WERI-Rb-1 (cell line): ENCODE results near the gene KCNK5.

Source experiments
- DNase-seq: peaks from one replicate; pipeline ENCODE4 v3.0.0-alpha.2; 2020
- H3K27ac ChIP-seq: fragments of 250-450 bp; sonication (Bioruptor Pico); 2 replicates; pipeline ENCODE4 v1.5.1; 2020; ENCODE audit warnings: mild to moderate bottlenecking, moderate library complexity
- H3K27me3 ChIP-seq: fragments of 250-450 bp; sonication (Bioruptor Pico); 2 replicates; pipeline ENCODE4 v1.5.1; 2021; ENCODE audit warnings: mild to moderate bottlenecking, low read depth, moderate library complexity; ENCODE audit not compliant: insufficient read depth, severe bottlenecking
- H3K36me3 ChIP-seq: fragments of 250-450 bp; sonication (Bioruptor Pico); 2 replicates; pipeline ENCODE4 v1.5.1; 2020; ENCODE audit warnings: mild to moderate bottlenecking, moderate library complexity
- H3K4me3 ChIP-seq: 2 replicates; pipeline ENCODE4 v1.5.1; 2011; ENCODE audit warnings: low read depth, mild to moderate bottlenecking, control low read depth, low read length
- H3K9me3 ChIP-seq: fragments of 250-450 bp; sonication (Bioruptor Pico); 2 replicates; pipeline ENCODE4 v1.5.1; 2021; ENCODE audit warnings: mild to moderate bottlenecking, moderate library complexity; ENCODE audit not compliant: severe bottlenecking
- TF ChIP-seq, protein P1 (sequence below): IDR thresholded peaks from 2 replicates; pipeline ENCODE4 v1.5.1; 2011; ENCODE audit warnings: low read depth, mild to moderate bottlenecking, control low read depth, inconsistent platforms, low read length

KCNK5 gene

DNA sequence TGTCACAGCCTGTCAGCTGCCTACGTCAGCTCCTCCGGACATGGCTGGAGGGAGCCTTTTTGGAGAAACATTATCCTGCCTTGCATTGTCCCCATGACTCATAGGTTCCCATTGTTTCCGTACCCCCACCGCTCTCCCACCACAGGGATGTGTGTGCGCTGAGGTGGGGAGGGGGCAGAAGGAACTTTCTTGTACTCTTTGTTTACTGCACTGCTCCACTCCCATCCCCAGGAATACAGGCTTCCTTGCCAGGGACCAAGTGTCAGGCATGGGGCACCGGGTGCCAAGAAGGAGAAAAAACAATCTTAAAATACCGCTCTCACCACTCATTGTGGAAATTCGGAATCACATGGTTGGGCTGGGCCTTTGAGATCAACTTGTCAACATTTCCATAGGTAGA, 51.0 kb downstream of the KCNK5 start:
- H3K36me3 ChIP-seq, result no peaks in the 10 kb centered on the region
- TF ChIP-seq, protein P1, sequence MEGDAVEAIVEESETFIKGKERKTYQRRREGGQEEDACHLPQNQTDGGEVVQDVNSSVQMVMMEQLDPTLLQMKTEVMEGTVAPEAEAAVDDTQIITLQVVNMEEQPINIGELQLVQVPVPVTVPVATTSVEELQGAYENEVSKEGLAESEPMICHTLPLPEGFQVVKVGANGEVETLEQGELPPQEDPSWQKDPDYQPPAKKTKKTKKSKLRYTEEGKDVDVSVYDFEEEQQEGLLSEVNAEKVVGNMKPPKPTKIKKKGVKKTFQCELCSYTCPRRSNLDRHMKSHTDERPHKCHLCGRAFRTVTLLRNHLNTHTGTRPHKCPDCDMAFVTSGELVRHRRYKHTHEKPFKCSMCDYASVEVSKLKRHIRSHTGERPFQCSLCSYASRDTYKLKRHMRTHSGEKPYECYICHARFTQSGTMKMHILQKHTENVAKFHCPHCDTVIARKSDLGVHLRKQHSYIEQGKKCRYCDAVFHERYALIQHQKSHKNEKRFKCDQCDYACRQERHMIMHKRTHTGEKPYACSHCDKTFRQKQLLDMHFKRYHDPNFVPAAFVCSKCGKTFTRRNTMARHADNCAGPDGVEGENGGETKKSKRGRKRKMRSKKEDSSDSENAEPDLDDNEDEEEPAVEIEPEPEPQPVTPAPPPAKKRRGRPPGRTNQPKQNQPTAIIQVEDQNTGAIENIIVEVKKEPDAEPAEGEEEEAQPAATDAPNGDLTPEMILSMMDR, result no peak
- no peak for DNase-seq
- H3K4me3 ChIP-seq, result no peak overlapping the region
- no peak overlapping the region for H3K27ac ChIP-seq
- peaks cover 16% of the 10 kb centered on the region for H3K9me3 ChIP-seq
- no peaks in the 10 kb centered on the region for H3K27me3 ChIP-seq

DNA sequence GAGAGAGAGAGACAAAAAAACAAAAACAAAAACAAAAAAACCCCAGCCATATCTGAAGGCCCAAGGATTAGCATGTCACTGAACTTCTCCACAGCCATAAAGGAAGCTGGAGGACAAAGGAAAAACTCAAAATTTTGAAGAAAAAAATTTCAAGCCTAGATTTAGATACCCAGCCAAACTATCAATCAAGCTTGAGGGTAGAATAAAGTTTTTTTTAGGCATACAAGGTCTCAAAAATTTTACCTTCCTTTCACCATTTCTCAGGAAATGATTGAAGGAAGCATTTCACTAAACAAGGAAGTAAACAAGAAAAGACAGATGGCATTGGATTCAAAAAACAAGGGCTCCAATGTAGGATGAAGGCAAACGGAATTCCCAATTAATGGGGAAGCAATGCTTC, 52.1 kb downstream of the KCNK5 start:
- peaks cover 18% of the 10 kb centered on the region for H3K9me3 ChIP-seq
- TF ChIP-seq, protein P1, result no peak
- no peak overlapping the region for H3K4me3 ChIP-seq
- no peak overlapping the region for H3K27ac ChIP-seq
- H3K36me3 ChIP-seq, result no peaks in the 10 kb centered on the region
- DNase-seq, result no peak
- no peaks in the 10 kb centered on the region for H3K27me3 ChIP-seq

DNA sequence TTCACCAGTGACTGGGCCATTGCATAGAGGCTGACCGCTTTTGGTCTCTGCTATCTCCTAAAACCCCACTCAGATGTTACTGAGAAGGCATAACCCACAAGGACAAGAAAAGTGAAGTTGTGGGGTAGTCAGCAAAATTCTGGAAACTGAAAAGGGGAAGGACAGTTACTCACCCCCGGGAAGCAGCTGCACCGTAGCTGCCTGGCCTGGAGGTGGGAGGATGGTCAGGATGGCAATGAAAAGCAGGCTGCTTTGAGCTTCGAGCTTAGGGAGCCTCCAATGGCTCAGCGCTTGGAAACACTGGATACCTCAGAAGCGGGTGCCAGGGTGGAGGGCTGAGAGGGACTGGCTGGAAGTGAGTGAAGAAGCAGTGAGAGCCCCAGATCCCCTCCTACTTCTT, 56.0 kb downstream of the KCNK5 start:
- no peak for DNase-seq
- Histone ChIP-seq H3K4me3 (no peak overlapping the region), H3K36me3 (no peaks in the 10 kb centered on the region), H3K27ac (no peak overlapping the region), H3K27me3 (no peaks in the 10 kb centered on the region), H3K9me3 (peaks cover 31% of the 10 kb centered on the region)
- TF ChIP-seq, protein P1, result no peak

DNA sequence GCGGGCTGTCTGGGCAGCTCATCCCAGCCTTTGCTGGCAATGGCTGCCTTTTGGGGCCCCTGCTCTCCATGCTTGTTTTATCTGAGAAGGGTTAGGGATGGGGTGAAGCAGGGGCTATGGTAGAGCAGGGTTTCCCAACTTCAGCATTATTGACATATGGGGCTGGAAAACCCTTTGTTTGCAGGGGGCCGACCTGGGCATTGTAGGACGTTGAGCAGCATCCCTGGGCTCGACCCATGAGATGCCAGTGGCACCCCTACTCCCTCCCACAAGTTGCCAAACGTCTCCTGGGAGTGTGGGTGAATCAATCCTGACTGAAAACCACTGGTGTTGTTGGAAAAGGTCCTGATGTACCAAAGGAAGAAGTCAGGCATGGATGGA, 56.9 kb downstream of the KCNK5 start:
- Histone ChIP-seq H3K36me3 (no peaks in the 10 kb centered on the region), H3K27ac (no peak overlapping the region), H3K27me3 (no peaks in the 10 kb centered on the region), H3K4me3 (no peak overlapping the region), H3K9me3 (peaks cover 25% of the 10 kb centered on the region)
- no peak for DNase-seq
- TF ChIP-seq, protein P1, result no peak

DNA sequence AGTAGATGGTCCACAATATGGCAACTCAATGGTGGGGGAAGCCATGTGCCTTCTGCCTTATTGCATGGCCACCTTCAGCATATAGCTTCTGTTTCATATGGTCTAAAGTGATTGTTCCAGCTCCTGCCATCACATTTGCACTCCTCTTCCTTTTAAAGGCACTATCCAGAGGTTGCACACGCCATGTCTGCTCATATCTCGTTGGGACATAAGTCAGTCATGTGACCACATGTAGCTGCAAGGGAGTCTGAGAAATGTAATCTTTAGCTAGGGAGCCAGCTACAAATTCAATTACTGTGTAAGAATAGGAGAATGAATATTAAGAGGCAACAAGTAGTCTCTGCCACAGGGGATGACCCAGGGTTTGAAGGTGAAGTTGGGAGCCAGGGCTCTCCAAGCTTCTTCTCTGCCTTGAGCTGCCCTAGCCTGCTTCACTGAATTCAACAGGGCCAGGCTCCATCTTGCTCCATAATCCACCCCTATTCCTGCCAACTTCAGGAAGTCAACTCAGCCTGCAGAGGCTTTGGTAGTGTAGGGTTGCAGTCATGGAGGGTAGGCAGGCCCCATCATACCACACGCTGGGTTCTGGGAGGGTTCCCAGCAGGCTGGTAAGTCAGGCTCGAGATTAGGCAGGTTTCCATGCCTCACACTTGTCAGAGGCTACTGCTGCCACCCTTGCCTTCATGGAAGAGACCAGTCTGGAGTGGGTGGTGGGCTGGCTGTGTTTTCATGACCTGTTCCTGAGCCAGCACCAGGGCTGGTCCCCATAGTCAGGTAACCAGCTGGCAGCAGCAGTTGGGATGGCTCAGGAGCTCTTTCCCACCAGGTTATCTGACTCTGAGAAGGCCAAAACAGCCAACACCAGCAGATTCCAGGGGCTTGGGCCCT, 57.5 kb downstream of the KCNK5 start:
- H3K27me3 ChIP-seq, result no peaks in the 10 kb centered on the region
- H3K4me3 ChIP-seq, result no peak overlapping the region
- peaks cover 19% of the 10 kb centered on the region for H3K9me3 ChIP-seq
- no peak overlapping the region for H3K27ac ChIP-seq
- TF ChIP-seq, protein P1, result no peak
- no peak for DNase-seq
- H3K36me3 ChIP-seq, result no peaks in the 10 kb centered on the region

DNA sequence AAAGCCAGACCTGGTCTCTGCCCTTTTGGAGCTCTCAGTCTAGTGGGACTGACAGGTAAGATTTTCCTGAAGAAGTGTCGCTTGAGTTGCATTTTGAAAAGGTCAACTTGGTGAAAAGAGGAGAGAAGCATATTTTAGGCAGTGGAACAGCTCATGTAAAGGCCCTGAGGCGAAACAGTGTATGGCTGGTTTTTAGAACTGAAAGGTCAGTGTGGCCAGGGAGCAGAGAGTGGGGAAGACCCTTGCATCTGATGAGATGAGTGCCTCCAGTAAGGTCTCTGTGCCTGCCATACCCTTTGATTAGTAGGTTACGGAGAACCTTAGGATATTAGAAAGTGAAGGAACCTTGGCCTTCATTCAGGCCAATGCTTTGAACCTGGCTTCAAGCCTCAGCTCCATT, 58.4 kb downstream of the KCNK5 start:
- no peak for DNase-seq
- TF ChIP-seq, protein P1, result no peak
- no peak overlapping the region for H3K27ac ChIP-seq
- H3K9me3 ChIP-seq, result peaks cover 18% of the 10 kb centered on the region
- H3K36me3 ChIP-seq, result no peaks in the 10 kb centered on the region
- no peak overlapping the region for H3K4me3 ChIP-seq
- H3K27me3 ChIP-seq, result no peaks in the 10 kb centered on the region
